Stimulated activated CD4-positive, alpha-beta T cell treated with anti-CD3 and anti-CD28 coated beads, Interleukin-4, amount 100 ng/mL, for 24 hours (primary cell): ENCODE data around the gene TMEM63A.
"Not testable (repeated sequence)": the region's sequence is repeated elsewhere in the genome, so short reads cannot be mapped to it uniquely, and the experiment has no call there.

Experiments used
- DNase-seq: peaks from one replicate; pipeline ENCODE4 v3.0.0-alpha.2; 2020

The TMEM63A gene

DNA sequence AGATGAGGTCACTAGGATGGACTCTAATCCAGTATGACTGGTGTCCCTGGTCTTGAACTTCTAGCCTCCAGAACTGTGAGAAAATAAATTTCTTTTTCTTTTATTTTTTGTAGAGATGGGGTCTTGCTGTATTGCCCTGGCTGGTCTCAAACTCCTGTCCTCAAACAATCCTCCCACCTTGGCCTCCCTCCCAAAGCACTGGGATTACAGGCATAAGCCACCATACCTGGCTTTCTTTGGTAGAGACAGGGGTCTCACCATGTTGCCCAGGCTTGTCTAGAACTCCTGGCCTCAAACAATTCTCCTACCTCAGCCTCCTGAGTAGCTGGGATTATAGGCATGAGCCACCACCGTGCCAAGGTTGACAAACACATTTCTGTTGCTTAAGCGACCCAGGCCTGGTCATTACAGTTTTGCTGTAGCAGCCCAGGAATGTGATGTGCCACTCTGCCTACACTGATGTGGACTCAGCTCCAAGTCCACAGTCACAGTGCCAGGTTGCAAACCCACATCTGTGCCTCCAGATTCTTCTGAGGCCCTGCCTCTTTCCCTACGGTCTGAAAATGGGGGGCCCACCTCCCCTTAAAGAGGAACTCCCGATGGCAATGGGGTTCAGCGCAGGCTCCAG lies 25.9 kb upstream of the TMEM63A start:
- no peak for DNase-seq

DNA sequence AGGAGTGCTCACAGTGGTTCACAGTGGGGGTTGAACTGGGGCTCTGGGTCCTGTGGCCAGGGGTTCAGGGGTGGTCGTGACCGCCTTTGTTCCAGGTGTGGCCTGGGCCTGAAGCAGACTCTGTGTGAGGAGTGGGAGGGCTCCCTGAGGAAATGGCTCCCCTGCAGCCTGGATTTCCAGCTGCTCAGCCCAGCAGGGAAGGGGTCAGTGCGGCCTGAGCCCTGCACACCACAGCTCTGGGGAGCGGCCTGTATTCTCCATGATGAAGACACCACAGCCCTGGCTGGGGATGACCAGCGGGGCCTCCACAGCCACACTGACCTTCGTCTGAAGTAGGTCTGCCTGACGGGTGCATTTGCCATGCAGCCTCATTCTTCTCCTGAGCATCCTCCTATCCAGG lies 25.2 kb upstream of the TMEM63A start:
- DNase-seq: no peak

DNA sequence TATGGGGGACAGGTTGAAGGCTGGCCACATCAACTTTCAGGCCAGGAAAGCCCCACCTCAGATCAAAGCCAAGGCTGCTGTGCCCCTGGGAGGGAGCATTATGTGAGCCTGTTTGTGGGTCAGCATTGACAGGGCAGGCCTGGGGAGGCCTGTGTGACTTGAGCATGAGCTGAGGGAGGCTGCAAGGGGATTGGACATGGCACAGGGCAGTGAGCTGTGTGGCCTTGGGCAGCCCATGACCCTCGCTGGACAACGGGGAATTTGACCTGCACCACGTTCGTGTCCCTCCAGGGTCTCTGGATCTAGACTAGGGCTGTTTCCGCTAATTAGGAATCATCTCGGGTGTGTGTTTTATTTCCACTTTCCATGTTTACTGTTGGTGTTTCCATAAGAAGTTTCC lies 24.3 kb upstream of the TMEM63A start:
- DNase-seq: no peak

DNA sequence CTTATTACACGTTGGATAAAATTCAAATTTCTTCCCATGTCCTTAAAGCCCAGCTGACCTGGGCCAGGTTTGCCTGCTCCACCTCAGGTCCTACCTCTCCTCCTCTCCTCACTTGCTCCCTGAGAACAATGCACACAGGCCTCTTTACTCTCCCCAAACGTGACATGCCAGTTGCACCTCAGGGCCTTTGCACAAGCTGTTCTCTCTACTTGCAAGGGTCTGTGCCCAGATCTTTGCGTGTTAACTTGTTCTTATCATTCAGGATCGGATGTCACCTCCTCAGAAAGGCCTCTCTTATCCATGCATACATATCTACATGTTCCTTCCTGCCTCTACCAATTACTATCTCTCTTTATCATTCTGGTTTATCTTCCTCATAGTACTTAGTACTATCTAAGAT lies 21.4 kb upstream of the TMEM63A start:
- no peak for DNase-seq

DNA sequence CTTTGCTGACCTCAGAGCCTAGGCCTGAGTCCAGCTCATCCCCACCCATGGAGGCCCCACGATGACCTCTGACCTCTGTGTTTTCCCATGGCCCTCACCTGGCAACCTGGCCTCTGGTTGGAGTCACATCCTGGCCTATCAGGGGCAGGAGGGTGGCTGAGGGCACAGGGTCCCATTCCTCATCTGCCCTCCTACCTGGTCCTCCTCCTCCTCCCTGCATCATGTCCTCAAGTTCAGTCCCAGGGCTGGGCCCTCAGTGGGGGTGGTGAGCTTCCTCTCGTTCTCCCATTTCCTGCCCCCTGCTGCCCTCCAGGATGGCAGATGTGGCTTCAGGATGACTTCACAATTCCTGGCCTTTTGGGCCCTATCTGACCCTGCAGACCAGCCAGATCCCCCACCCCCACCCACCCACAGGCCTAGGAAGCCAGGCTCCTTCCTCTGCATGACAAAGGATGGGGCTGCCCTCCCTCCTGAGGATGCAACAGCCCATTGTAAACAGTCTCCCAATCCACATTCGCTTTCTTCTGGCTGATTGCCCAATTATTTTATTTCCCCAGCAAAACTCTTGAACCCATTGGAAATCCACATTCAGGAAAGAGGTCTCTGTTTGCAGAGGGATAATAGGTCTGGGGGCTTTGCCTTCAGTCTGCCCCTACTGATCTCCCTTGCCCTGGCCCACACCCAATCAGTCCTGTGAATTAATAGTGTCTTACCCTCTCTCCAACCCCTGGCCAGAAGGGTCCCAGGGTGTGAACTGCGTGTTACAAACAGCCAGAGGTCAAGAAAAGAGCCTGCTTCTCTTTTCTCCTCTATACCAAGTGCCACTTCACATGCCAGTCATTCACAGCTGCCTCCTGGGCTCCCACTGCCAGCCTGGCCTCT lies 17.1 kb upstream of the TMEM63A start:
- no peak for DNase-seq

DNA sequence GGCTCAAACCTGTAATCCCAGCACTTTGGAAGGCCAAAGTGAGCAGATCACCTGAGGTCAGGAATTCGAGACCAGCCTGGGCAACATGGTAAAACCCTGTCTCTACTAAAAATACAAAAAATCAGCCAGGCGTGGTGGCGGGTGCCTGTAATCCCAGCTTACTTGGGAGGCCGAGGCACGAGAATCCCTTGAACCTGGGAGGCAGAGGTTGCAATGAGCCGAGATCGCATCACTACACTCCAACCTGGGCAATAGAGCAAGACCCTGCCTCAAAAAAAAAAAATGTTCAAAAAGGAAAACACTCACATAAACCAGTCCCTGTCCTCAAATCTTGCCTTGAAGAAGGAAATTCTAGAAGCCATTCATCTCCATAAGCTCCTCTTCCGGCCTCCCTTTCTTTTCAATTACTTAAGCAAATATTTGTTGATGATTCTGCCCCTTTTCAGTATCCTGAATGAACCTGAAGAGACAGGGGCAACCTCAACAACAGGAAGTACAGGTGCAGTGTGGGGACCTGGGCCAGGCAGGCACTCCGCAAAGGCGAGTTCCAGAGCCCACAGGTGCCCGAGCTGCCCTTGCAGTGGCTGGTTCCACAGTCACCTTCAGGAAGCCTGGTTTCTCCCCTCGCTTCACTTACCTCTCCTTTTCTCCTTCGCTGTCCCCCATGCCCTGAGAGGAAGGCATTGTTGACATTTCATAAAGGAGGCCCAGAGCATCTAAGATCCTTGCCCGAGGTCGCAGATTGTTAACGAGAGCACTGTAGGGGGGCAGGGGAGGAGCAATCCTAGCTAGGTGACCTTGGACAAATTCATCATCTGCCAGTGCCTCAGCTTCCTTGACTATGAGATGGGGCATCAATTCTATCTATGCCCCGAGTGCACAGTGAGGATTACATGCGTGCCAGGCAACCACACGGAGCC lies 15.7 kb upstream of the TMEM63A start:
- DNase-seq: no peak

DNA sequence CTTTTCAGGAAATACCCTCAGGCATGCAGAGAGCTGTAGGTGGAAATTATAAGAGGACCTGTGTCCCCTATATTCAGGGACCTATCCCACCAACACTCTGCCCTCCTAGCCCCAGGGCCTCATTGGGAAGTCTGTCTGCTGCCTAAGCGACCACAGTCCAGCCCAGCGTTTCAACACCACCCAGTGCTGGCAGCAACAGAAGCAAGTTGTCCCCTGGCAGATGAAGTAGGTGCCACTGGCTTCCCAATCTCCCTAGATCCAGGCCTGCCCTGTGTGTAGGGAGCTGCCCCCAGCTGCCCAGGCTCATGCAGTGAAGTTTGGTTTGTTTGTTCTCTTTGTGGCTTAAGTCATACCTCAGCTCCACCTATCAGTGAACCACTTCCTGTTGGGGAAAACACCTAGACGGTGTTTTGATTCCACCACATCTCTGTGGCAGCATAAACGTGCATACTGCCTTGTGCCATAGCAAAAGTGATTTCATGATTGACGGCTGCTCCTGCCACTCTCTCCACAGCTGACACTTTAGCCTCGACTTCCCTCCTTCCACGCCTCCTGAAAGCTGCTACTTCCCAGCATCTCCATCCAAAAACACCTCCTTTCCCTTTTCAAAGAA lies 14.9 kb upstream of the TMEM63A start:
- DNase-seq: peak; percentile 77

DNA sequence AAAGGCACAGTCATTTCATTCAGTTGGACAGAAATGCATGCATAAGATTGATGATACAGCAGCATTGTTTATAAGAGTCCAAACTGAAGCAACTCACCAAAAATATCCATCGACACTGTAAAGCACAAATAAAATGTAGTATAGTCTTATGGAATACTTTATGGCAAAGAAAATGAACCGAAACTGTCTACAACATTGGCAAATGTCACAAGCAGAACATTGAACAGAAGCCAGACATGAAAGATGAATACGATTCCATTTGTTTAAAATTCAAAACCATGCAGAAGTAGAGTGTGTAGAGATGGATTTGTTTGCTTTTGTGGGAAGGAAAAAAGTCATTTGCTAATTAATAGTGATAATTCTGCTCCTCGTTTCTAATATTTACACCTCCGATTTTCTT lies 14.3 kb upstream of the TMEM63A start:
- DNase-seq: no peak

DNA sequence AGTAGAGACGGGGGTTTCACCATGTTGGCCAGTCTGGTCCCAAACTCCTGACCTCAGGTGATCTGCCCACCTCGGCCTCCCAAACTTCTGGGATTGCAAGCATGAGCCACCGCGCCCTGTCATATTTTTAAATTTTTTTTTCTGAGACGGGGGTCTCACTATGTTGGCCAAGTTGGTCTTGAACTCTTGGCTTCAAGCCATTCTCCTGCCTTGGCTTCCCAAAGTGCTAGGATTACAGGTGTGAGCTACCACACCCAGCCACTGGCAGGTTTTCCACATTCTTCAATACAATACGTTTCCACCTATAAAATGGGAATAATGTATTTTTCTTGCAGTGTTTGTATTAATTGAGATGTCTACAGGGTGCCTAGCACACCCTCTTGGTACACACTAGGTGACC lies 10.1 kb upstream of the TMEM63A start:
- no peak for DNase-seq

DNA sequence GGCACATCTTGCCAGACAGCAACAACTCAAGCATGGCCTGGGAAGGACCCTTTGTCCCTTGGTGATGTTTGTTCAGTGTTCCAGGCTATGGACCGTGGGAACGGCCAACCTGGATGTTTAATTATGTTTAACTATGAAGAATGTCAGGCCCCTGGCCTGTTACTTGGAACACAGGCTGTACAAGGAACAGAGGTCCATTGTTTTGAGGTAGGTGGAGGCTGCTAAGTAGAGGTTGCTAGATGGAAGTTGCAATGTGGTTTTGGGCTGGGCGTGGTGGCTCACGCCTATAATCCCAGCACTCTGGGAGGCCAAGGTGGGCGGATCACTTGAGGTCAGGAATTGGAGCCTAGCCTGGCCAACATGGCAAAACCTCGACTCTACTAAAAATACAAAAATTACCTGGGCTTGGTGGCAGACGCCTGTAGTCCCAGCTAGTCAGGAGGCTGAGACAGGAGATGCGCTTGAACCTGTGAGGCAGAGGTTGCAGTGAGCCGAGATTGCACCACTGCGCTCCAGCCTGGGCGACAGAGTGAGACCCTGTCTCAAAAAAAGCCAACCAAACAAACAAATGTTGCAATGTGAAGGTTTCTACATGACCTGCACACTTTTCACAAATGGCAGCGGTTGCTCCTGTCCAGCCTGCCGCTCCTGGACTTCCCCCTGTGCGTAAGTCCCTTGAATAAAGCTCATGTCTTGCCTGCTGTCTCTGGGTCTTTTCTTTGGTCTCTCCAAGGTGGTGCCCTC lies 9.2 kb upstream of the TMEM63A start:
- DNase-seq: no peak

DNA sequence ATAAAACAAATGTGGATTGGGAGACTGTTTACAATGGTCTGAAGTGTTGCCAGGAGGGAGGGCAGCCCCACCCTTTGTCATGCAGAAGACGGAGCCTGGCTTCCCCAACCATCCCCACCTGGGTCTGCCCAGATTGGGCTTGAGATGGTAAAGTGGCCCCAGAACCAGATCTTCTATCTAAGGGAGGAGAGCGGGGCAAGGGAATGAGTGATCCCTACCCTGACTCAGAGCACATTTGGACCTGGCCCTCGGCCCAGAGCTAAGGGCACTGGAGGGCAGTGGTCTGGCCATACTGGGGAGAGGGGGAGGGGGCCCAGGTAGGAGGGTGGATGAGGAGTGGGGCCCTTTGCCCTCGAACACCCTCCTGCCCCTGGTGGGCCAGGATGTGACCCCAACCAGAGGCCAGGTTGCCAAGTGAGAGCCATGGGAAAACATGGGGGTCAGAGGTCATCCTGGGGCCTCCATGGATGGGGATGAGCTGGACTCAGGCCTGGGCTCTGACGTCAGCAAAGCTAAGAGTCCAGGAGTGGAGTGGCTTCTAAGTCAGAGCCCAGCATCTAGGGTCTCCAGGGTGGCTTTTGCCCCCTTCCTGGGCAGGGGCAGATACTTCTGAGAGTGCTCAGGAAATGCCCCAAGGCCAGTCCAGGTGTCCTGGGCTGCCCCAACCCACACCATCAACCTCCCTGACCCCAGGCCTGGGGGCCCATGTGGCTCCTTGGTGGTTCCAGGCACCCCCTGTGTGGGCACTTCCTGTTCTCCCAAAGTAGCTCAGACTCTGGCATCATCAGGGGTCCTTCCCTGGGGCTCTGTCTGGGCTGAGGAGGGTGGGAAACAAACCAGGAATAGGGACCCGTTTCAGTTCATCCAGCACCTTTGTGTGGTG lies 8.4 kb upstream of the TMEM63A start:
- no peak for DNase-seq

DNA sequence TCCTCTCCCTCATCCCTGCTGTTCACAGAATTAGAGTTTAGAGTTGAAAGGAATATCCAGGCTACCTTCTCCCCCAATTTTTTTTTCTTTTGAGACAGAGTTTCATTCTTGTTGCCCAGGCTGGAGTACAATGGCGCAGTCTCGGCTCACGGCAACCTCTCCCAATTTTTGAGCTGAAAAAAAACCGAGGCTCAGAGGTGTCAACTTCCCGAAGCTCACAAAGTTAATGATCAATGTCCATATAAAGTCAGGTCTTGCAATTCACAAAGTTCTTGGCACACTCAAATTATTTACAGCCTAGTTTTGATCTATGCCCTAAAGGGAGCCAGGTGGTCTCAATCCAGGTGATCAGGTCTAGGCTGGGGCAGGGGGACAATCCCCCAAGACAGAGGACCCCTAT lies 7.6 kb upstream of the TMEM63A start:
- DNase-seq: no peak

DNA sequence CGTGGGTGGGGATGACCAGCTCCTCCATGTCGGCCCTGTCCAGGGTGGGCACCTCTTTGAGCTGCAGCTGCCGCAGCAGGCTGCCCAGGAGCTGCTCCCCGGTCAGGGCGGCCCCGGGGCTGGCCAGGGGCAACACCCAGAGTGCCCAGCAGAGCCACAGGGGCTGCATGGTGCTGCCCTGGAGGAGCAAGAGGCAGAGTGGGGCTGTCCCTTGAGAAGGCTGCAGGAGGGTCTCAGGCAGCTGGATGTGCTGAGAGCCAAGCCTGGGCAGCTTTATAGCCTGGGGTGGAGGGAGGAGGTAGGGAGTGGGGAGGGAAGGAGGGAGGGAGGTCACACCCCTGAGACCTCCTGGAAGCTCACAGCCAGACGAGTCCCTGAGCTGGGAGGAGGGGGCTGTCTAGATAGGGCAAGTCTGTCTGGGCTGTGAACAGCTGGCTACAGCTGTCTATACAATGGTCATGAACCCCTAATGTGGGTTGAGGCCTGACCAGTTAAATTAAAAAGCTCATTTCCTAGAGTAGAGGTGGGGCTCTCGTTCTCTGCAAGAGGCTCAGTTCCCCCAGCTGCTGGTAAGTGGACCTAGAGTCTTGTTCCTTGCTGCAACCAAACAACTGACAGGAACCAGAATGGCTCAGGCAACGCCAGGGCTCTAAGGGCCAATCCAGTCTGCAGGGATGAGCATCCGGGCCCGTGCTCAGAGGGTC lies 6.9 kb upstream of the TMEM63A start, which contains the start of gene LEFTY1:
TSS of gene LEFTY1 (minus strand) at position 249 of the 704 bp plus-strand sequence. CDS start at position 169, 80 bp downstream.
- no peak for DNase-seq

DNA sequence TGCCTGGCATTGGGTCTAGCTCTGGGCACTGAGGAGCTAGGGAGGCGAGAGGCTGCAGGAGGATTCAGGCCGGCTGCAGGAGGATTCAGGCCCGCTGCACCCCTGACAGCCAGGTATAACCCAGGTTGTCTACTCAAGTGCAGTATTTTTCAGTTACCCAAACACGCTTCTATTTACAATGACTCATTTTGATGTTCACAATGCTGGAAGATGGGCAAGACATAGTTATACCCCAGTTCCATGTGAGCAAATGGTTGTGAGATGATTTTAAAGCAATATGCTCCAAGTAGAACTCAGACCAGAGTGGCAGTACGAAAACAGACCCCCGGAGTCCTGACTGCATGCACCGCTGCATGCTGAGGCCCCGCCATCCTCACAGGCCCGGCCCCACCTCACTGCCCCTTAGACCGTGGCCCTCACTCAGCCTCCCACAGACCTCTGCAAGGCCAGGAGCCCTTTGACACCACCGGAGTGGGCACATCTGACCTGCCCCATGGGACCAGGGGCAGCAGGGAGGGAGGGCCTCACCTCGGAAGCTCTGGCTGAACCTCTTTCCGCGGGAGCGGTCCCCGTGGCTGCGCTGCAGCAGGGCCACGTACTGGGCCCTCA lies 6.2 kb upstream of the TMEM63A start:
- DNase-seq: no peak

DNA sequence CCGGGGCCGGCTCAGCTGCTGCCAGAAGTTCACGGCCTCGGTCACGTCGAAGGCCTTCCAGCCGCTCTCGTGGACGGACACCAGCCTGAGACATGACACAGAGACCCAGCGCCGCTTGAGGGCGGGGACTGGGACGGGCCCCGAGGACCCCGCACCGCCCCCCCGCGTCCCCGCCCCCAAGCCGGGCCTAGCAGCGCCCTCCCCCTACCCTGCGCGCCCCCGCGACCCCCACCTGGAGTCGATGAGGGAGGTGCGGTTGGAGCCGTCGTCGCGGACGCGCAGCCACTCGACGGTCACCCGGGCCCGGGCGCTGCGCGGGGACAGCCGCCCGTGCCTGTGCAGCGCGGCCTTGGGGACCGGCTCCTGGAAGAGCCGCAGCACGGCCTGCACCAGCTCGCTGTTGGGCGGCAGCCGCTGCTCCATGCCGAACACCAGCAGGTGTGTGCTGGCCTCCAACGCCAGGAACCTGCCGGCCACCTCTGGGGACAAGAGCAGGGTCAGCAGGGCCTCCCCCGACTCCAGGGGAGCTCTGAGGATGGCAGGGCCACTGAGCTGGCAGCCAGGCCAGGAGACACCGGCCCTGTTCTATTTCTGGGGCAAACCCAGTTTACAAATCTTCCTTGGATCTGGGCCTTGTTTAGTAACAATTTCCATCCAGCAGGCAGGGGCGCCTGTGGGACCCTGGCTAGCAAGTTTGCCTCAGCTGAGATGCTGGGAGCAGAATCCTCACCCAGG lies 5.5 kb upstream of the TMEM63A start:
- DNase-seq: not testable (repeated sequence)

DNA sequence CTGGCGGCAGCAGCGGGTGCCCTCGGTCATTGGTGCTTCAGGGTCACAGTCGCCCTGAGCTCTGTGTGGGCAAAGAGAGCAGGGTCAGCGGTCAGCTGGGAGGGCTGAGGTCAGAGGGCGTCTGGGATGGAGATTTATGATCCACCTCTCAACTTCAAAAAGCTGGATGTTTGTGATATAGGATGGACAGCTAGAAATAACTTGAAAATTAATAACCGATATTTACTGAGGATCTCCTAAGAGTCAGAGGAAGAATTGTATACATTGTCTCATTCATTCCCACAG lies 4.8 kb upstream of the TMEM63A start:
- no peak for DNase-seq

DNA sequence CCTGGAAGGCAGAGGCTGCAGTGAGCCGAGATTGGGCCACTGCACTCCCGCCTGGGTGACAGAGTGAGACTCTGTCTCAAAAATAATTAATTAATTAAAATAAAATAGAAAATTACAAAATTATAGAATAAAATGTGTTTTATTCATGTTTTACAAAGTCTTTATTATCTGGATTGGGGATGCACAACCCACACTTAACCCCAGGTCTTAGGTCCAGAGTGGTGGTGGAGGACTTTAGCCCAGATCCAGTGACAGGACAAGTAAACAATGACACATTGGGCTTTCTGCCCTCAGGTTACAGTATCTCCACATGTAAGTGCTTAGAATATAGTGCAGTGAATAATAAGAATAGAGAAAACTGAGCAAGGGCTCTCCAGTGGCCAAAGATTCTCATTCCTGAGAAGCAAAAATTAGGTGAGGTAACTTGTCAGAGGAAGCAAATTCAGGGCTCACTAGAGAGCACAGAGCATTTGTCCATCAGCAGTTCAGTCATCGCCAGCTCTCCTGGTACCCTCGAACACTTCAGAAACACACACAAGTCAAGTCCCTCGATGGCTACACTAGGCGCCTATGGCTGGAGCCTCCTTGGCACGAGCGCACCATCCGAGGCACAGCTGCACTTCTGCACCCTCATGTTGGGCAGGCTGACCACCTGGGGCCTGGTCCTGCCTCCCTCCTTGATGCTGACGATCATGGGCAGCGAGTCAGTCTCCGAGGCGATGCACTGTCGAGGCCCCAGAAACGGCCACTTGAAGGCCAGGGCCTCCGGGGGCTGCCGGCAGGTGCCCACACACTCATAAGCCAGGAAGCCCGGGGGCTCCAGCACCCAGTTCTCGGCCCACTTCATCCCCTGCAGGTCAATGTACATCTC lies 4.2 kb upstream of the TMEM63A start:
- DNase-seq: no peak

DNA sequence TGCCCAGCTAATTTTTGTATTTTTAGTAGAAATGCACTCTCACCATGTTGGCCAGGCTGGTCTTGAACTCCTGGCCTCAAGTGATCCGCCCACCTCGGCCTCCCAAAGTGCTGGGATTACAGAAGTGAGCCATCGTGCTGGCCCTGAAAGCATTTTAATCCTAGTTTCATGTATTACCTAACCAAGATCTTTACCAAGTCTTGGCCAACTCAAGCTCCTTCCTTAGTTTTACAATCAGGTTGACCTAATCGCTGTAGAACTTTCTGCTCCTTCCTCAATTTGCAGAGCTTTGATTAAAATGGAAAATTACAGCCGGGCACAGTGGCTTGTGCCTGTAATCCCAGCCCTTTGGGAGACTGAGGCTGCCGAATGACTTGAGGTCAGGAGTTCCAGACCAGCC lies 3.2 kb upstream of the TMEM63A start:
- no peak for DNase-seq
